GM18867 (cell line): ENCODE measurements around the gene MYBL2.
A peak's percentile ranks its signal among the peaks of the same experiment; 100 is the strongest.

ENCODE experiments used
- ATAC-seq: cut with Tn5 transposase; IDR thresholded peaks from one replicate; pipeline ENCODE4 v1.9.1; 2021; ENCODE audit warnings: mild to moderate bottlenecking, moderate library complexity; ENCODE audit not compliant: unreplicated experiment

MYBL2 gene

DNA sequence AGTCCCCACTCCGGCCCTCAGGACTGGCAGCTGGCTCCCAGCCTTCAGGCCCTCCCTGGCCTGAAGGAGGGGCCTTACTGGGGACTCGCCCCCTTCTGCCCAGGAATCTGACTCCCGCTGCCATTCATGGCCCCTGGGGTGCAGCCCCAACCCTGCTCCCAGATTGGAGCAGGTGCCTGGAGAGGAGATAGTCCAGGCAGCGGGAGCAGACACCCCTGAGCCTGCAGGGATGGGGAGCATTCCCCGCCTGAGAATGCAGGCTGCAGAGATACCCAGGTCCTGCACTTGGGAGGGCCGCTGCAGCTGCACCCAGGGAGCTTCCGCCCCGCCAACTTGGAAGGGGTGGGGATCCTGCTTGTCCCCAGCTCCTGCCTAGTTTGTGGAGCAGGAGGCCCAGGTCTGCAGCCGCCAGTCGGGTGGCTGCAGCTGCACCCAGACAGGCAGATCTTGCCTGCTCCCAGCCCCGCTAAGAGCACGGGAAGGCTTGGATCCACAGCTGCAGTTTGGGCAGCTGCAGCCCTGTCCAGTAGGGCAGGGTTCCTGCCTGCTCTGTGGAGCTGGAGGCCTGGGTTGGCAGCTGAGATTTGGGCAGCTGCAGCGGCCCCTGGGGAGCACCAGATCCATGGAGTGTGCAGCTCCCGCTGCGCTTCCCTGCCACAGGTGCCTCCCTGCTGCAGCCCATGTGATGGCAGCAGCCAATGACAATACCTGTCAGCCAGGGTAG is 54.7 kb downstream of the MYBL2 start:
- ATAC-seq: no peak

DNA sequence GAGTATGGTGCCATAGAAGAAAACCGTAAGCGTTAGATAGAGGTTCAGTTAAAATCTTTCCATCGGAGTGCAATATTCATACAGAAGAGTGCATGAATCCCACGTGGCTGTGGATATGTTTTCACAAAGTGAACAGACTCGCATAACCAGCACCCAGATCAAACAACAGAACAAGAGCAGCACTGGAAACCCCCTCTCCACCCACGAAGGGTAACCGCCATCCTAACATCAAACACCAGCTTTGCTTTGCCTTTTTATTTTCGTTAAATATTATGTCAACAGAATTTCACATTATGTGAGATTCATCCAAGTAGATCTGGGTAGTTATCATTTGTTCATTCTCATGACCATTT is 55.2 kb downstream of the MYBL2 start:
- no peak for ATAC-seq

DNA sequence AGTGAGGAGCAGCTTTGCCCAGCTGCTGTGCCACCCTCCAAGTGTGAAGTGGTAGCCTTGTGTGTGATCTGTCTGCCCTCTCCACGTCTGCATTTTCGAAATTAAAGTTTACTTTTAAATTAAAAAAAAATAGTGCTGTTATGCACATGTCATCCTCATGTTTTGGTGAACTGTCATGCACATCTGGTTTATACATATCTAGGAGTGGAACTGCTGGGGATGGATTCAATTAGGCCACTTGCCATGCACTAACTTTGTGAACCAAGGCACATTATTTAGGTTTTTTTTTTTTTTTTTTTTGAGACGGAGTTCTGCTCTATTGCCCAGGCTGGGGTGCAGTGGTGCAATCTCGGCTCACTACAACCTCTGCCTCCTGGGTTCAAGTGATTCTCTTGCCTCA is 56.3 kb downstream of the MYBL2 start:
- no peak for ATAC-seq

DNA sequence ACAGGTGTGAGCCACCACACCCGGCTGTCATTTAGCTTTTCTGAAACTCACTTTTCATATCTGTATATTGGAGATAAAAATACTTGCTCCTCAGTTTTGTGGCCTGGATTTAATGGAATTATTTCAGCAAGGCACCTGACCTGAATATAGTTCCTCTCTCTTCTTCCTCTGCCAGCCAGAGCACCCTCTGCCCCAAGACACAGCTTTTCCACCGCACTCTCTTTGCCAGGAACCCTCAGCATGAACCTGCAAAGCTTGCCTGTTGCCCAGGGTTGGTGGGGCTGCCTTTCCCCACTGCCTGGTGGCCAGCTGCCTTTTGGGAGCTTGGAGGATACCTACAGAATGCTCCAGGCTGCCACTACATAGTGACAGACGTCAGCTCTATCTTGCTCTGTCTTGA is 56.8 kb downstream of the MYBL2 start:
- ATAC-seq: no peak

DNA sequence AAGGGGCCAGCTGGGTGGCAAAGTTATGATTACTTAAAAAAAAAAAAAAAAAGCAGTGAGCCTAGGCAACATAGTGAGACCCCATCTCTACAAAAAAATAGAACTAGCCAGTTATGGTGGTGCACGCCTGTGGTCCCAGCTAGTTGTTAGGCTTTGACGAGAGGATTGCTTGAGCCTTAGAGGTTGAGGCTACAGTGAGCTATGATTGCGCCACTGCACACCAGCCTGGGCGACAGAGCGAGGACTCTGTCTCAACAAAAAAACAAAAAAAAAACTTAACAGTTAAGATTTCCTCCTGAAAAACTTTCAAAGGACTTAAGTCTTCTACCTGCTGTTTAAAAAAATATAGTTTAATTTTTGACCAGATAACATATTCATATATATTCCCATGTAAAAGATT is 57.5 kb downstream of the MYBL2 start:
- no peak for ATAC-seq

DNA sequence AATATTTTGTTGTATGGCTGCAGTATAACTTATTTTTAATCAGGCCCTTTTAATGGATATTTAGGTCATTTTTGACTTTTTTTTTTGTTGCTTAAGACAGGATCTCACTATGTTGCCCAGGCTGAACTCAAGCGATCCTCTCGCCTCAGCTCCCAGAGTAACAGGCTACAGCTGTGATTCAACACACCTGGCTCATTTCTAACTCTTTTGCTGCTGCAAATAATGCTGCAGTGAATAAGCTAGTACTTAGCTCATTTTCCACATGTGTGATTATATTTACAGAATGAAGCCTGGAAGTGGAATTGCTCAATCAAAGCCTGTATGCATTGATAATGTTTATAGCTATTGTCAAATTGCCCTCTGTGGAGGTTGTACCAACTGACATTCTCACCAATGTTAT is 58.8 kb downstream of the MYBL2 start:
- ATAC-seq: no peak

DNA sequence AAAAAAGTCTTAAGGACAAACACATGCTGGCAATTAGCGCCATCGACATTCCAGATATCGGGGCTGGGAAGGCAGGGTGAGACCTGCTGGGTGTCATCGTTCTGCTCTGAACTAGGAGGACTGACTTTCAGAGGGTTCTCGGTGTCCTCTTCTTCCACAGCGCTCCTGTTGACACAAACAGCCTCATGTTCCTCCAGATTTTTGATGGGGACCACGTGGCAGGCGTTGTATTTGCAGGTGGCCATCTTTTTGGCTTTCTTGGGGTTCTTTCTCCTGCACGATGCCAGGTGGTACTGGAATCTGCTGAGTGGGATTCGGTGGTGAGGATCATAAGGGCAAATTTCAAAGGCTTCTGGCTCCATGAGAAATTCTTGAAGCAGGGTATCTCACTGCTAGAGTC is 59.4 kb downstream of the MYBL2 start:
- no peak for ATAC-seq

DNA sequence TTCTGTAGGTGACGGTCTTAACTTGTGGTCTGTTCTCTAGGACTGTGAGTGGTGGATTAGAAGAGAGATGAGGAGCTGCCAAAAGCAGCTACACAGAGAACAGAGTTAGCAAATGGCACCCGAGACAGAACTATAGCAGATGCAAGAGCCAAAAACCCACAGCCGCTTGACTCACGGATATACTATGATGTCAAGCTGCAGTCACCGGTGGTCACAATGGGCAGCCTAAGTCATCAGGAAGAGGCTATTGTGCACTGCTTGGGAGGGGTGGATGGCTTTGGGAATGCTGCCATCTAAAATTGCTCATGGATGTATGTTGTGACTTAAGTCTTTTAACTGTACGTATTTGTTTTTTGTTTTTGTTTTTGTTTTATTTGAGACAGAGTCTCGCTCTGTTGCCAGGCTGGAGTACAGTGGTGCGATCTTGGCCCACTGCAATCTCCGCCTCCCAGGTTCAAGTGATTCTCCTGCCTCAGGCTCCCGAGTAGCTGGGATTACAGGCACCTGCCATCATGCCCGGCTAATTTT is 60.0 kb downstream of the MYBL2 start, which contains the start of gene GTSF1L:
TSS of gene GTSF1L (minus strand) at position 192 of the 528 bp plus-strand sequence. CDS start 308 bp downstream, outside the sequence.
- ATAC-seq: no peak

DNA sequence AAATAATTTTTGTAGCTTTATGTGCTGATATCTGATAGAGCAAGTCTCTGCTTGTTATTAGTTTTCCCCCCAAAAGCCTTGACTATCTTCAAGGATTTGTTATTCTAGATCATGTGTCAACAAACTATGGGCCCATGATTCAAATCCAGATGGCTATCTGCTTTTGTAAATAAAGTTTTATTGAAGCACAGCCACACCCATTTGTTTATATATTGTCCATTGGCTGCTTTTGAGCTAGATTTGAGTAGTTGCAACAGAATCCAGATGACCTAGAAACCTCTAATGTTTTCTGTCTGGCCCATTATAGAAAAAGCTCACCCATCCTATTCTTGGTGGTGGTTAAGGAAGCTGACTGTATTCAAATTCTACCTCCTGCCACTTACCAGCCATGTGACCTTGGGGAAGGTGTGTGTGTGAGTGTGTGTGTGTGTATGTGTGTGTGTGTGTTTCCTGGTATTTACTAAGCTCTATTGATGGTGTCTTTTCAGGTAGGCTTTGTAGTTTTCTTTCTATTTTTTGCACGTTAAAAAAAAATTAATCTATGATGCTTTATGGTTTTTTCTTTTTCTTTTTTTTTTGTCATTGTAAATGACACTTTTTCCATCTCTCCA is 61.2 kb downstream of the MYBL2 start:
- ATAC-seq: no peak

DNA sequence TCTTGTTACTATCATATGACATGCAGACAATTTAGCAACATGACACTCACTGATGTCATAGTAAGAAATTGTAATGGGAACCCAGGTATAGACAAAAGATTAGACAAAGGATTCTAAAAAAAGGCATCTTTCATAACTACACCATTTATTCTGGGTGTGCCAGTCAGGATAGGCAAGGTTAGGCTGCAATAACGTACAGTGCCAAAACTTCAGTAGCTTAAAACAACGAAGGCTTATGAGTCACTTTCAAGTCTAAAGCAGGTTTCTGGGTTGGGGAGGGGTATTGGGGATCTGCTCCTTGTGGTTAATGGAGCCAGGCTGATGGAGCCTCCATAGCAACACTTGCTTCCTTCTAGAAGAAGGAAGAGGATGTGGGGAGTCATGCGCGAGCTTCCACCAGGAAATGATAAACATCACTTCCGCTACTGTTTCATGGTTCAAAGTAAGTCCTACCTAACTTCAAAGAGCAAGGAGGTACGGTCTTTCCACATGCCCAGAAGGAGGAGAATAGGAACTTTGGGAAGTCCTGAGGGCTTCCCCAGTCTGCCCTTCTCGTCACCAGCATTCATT is 61.9 kb downstream of the MYBL2 start:
- no peak for ATAC-seq

DNA sequence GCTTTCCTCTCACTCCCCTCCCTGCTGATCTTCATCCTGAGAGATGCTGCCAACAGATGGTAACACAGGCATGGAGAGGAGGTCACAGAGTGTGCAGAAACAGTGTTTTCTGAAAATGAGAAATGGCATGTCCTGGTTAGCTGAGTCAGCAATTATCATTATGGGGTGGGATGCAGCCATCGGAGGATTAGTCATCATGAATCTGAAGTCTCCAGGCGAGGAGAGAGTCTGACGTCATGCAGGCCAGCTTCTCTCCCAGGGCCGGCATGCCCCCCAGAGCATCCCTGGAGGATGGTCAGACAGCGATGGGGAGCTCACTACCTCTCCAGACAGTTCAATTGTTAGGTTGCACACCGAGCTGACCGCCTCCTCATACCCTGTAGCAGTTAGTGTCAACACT is 64.6 kb downstream of the MYBL2 start:
- no peak for ATAC-seq

DNA sequence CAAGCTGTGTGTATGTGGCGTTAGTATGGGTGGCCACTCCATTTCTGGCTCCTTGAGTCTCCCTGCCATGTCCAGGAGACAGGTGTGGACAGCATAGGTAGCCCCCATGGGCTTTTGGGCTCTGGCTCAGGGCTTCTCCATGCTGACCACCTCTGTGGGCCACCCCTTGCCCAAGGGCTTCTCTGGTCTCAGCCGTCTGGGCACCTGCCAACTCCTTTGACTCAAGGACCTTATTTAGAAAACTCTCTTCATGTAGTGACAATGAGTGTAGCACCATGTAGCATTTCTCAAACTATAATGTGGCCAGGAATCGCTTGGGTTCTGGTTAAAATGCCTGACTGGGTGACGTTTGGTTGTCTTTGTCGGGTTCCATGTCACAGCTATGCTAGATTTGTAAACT is 65.0 kb downstream of the MYBL2 start:
- ATAC-seq: no peak

DNA sequence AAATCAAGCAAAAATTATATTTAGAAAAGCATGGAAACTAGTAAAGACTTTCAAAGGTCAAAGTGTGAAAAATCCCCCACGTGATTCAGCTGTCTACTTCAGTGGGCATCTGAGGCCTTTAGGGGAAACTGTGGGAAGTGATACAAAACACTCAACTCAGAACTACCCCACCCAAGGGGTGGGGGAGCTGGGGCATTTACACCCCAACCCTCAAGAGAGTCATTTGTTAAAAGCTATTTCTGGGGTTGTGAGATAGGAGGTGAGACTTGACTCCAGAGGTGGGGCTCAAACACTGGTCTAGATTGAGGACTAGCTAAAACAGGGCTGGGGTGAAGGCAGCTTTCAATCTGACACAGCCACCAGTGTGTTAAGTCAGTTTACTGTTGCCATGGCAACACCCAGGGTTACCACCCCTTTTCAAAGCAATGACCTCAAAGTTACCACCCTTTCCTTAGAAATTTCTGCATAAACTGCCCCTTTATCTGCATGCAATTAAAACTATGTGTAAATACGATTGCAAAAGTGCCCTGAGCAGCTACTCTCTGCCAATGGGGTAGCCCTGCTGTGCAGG is 69.8 kb downstream of the MYBL2 start:
- peak; percentile 88 for ATAC-seq

DNA sequence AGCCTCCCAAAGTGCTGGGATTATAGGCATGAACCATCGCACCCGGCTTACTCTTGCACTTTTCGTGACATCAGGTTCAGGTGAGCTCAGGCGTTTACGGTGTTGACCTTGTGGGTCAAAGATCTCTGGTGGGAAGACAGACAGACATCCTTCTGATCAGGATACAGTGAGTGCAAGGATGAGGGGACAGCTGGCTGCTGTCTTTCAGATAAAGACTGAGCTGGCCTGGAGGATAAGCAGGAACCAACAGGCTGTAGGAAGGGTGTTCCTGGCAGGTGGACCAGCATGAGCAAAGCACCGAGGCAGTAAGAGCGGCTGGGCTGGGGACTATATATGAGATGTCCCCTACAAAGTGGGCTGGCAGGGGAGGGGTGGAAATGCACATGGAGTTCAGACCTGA is 71.0 kb downstream of the MYBL2 start:
- no peak for ATAC-seq

DNA sequence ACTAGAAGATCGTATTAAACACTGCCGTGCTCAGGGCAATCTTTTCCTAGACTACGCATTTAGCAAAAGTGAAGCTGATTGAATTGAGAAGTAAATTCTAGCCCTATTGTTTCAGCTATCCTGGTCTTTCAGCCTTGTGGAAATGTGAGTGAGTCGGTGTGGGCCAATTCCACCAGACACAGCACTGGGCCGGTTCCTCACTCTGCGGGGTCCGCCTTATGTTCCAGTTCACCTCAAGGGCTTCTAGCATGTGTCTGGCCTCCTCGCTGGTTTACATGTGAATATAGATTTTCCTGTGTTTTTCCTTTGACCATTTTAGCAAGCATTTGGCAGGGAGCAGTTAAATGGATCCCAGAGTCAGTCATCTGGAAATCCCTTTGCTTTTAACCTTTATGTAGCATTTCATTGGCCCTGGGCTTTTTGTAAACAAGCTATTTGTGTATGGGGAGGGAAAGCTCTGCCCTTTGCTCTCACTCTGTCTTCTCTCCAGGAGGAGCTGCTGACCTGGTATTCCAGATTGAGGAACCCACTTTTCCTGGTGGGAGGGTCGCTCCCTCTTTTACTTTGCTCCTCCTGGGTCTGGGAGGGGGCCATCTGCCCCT is 72.3 kb downstream of the MYBL2 start:
- no peak for ATAC-seq

DNA sequence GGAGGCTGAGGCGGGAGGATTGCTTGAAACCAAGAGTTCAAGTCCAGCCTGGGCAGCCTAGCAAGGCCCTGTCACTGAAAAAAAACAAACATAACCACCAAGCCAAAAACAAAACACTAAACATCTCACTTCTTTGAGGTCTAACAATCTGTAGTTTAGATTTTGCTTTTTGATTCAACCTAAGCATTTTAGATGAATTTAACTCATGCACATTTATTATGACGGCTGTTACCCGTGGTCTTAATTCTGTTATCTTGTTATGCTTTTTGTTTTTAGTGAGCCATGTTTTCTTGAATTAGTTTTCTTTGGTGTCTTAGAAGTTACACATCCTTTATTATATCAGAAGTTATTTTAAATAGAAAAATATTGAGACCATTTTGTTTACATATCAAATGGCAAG is 73.7 kb downstream of the MYBL2 start:
- ATAC-seq: no peak

DNA sequence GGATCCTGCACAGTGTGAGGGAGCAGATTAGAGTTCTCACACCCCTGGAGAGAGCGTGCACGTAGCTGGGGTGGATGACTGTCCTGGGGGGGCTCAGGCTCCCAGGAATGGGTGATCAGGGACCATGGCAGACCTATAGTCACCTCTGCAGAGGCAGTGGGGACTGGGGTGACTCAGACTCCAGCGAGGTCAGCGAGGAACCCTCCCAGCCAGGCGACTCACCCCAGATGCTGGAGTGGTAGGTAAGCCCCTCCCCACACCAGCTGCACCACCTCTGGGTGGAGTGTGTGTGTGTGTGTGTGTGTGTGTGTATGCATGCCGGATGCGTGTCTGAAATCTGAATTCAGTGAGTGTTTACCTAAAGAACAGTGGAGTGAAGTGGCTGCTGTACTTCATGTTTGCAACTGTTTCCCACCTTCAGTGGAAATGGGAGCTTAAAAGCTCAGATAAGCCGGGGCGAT is 77.3 kb downstream of the MYBL2 start:
- no peak for ATAC-seq

DNA sequence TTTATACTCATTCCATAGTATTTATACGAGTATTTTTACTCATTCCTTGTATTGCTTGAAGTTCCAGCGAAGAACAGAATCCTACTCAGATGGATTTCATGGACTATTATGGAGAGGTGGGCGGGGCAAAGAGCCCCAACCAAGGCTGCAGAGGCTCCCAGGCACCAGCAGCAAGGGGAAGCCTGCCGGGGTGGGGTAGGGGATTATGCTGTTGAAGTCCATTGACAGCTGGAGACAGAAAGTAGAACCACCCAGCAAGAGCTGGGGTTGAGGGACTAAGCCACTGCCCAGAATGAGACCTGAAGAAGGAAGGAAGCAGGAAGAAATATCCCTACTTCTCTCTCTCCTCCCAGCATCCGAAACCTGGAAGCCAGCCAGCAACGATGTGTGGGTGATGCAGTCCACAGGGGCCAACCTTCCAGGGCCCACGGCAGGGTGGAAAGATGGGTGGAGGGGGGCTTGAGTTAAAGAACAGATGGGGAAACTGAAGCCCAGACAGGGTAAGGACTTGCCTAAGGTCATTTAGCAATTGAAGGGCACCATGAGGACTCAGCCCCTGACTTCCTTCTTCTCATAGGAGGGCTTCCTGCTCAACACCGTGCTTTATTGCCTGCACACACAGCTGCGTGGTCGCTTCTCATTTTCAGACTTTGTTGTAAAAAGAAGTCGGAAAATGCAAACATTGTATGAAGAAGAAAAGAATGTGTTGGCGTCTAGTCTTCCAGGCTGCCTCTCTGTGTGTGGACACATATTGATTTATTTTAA is 78.2 kb downstream of the MYBL2 start:
- no peak for ATAC-seq

DNA sequence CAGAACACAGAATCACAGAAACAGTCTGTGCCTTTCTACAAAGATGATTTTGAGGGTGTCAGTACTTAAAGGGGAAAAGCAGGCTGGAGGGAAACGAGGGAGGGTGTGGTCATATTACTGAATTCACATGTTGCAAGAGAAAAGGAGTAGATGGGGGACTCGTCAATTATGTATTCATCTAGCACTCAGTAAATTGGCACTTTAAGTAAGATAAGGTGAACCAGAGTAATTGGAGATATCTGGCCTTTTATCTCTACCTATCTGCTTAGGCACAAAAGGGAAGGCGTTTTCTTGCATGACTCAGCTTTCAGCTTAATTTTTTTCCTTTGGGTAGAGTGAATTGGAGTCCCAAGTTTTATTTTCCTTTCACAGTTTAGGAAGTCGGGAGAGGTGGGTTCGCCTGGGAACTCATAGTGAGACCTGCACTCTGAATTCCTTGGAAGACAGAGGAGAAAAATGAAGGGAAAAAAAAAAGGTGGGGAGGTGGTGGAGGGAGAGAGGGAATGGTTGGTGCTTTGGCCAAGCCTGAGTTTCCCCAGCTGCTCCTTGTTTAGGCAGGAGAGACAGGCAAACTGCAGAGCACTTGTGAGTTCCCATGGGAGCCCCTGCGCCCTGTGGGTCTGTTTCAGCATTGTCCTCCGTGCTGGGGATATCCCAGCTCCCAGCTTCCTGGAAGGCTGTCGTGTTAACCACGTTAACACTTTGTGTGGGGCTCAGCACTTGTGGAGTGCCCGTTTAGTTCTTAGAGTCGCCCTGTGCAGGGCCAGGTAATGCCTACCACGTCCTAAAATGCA is 79.6 kb downstream of the MYBL2 start:
- ATAC-seq: no peak

DNA sequence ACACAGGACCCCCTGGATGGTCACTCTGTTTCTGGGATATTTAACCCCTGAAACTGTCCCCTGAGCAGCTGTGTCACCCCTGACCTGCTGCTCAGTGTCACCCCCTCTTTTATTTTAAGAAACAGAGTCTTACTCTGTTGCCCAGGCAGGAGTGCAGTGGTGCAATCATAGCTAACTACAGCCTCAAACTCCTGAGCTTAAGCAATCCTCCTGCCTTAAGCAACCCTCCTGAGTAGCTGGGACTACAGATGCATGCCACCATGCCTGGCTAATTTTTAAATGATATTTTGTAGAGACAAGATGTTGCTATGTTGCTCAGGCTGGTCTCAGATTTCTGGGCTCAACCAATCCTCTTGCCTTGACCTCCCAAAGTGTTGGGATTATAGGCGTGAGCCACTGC is 81.4 kb downstream of the MYBL2 start:
- ATAC-seq: no peak
